GM12878 (cell line): Measurements from ENCODE around the gene RAB21. TPM values are rescaled to one million over a fixed set of nuclear protein-coding genes. Genes with fewer than 3 reads are reported as not detected.

Experiments used
- ATAC-seq: fragments of 200-7000 bp; cut with Tn5 transposase; 3 replicates; pipeline ENCODE4 v1.9.1; 2020; ENCODE audit warnings: mild to moderate bottlenecking, moderate library complexity
- BruUV-seq: library from RNA; stranded (reverse); fragments of 400-500 nt; replicated peaks from 2 replicates; lab custom pipeline; 2021; lab: Mats Ljungman, UMichigan
- CTCF ChIA-PET: fragments of 300-600 bp; sonication (Branson Sonifier 250); formaldehyde crosslinking; extraction: SDS; loops from one replicate; lab custom pipeline; 2021; ENCODE audit warnings: inconsistent platforms; lab: Yijun Ruan, JAX
- POLR2A ChIA-PET: fragments of 350-600 bp; formaldehyde crosslinking; extraction: SDS; loops from one replicate; lab custom pipeline; 2021; ENCODE audit warnings: inconsistent platforms; lab: Charles Lee
- RAD21 ChIA-PET: fragments of 300-600 bp; sonication (Branson Sonifier 250); formaldehyde crosslinking; loops from one replicate; lab custom pipeline; 2023; ENCODE audit warnings: antibody characterized with exemption; ENCODE audit not compliant: unreplicated experiment; lab: Charles Lee
- SMC1A ChIA-PET: fragments of 300-600 bp; sonication (Branson Sonifier 250); formaldehyde crosslinking; loops from one replicate; lab custom pipeline; 2023; ENCODE audit not compliant: unreplicated experiment, uncharacterized antibody; lab: Charles Lee
- DNase-seq: peaks from one replicate; pipeline ENCODE4 v3.0.0-alpha.2; 2011; ENCODE audit warnings: low read depth, low spot score
- FAIRE-seq: peaks from 3 replicates; lab custom pipeline; 2011; peaks lifted over from hg19 to GRCh38; lab: Jason Lieb, UNC
- H2AFZ ChIP-seq: 2 replicates; pipeline ENCODE4 v1.6.0; 2011; ENCODE audit warnings: low read depth, low read length, control low read depth; ENCODE audit not compliant: control insufficient read depth
- H3K27ac ChIP-seq: 2 replicates; pipeline ENCODE4 v1.5.1; 2011; ENCODE audit warnings: control low read depth; ENCODE audit not compliant: control insufficient read depth, insufficient read depth
- H3K27me3 ChIP-seq, 2 experiments: replicated peaks in 1 of 2; 2 replicates each; pipeline versions ENCODE4 v1.6.0 to v1.6.1; 2011; ENCODE audit warnings: low read length in 1 of 2; ENCODE audit not compliant: control insufficient read depth in 2 of 2, insufficient read depth in 2 of 2
- H3K36me3 ChIP-seq, 2 experiments: 2 replicates each; pipeline ENCODE4 v1.5.1; 2011; ENCODE audit warnings: low read length in 1 of 2; ENCODE audit not compliant: control insufficient read depth in 2 of 2, insufficient read depth in 2 of 2
- H3K4me1 ChIP-seq: 2 replicates; pipeline ENCODE4 v1.6.1; 2011; ENCODE audit warnings: mild to moderate bottlenecking, low read length, moderate library complexity, mixed read lengths; ENCODE audit not compliant: control insufficient read depth, insufficient read depth
- H3K4me2 ChIP-seq: 2 replicates; pipeline ENCODE4 v1.6.0; 2011; ENCODE audit warnings: control low read depth; ENCODE audit not compliant: control insufficient read depth, insufficient read depth
- H3K4me3 ChIP-seq: fragments of 200-600 bp; sonication (generic); 2 replicates; pipeline ENCODE4 v1.5.1; 2016
- H3K79me2 ChIP-seq: 2 replicates; pipeline ENCODE4 v1.6.0; 2011; ENCODE audit warnings: low read length; ENCODE audit not compliant: control insufficient read depth, insufficient read depth
- H3K9ac ChIP-seq: 2 replicates; pipeline ENCODE4 v1.8.0; 2011; ENCODE audit warnings: low read length, control low read depth, mixed read lengths; ENCODE audit not compliant: control insufficient read depth, insufficient read depth
- H3K9me3 ChIP-seq: replicated peaks from 3 replicates; pipeline ENCODE4 v1.5.1; 2011; ENCODE audit warnings: mild to moderate bottlenecking, low read length; ENCODE audit not compliant: control insufficient read depth, insufficient read depth
- H4K20me1 ChIP-seq: 2 replicates; pipeline ENCODE4 v1.6.0; 2011; ENCODE audit not compliant: control insufficient read depth, insufficient read depth
- BACH1 ChIP-seq: fragments of 450-650 bp; IDR thresholded peaks from 2 replicates; pipeline ENCODE4 v1.6.1; 2017; ENCODE audit warnings: mild to moderate bottlenecking, borderline replicate concordance
- BRCA1 ChIP-seq: IDR thresholded peaks from 2 replicates; pipeline ENCODE4 v1.6.1; 2011; ENCODE audit warnings: low read depth, low read length, improper control_type of control experiment
- CHD4 ChIP-seq: fragments of 200-600 bp; sonication (generic); IDR thresholded peaks from 2 replicates; pipeline ENCODE4 v1.6.1; 2016; ENCODE audit warnings: mild to moderate bottlenecking
- FOS ChIP-seq: IDR thresholded peaks from 3 replicates; pipeline ENCODE4 v1.6.1; 2011; ENCODE audit warnings: borderline replicate concordance; ENCODE audit not compliant: insufficient read length; ENCODE audit errors: extremely low read depth
- PAX8 ChIP-seq: fragments of 450-650 bp; IDR thresholded peaks from 2 replicates; pipeline ENCODE4 v1.6.1; 2017; ENCODE audit warnings: mild to moderate bottlenecking, moderate library complexity
- SIX5 ChIP-seq: IDR thresholded peaks from 2 replicates; pipeline ENCODE4 v1.6.1; 2011; ENCODE audit warnings: mild to moderate bottlenecking, low read depth, low read length, moderate library complexity; ENCODE audit not compliant: severe bottlenecking
- SMARCA5 ChIP-seq: fragments of 450-650 bp; IDR thresholded peaks from 2 replicates; pipeline ENCODE4 v1.6.1; 2017; ENCODE audit warnings: mild to moderate bottlenecking
- SRF ChIP-seq, 2 experiments: IDR thresholded peaks; 2 replicates each; pipeline ENCODE4 v1.6.1; 2011; ENCODE audit warnings: low read depth in 2 of 2, low read length in 2 of 2, mild to moderate bottlenecking in 1 of 2, moderate library complexity in 1 of 2
- TCF12 ChIP-seq: IDR thresholded peaks from 2 replicates; pipeline ENCODE4 v1.6.1; 2011; ENCODE audit warnings: low read depth, mild to moderate bottlenecking, low read length
- TCF7 ChIP-seq: IDR thresholded peaks from 2 replicates; pipeline ENCODE4 v1.6.1; 2014; ENCODE audit warnings: antibody characterized with exemption, borderline replicate concordance
- YBX1 ChIP-seq: fragments of 450-650 bp; IDR thresholded peaks from 2 replicates; pipeline ENCODE4 v1.6.1; 2016; ENCODE audit warnings: antibody characterized with exemption
- WGBS: methylation state at CpG from one replicate; pipeline ENCODE4 v1.1.6; 2016; ENCODE audit warnings: low lambda C conversion rate; ENCODE audit not compliant: insufficient replicate concordance, insufficient coverage; ENCODE audit errors: missing lambda C conversion rate; 5-methylcytosine and 5-hydroxymethylcytosine counted together
- in situ Hi-C: fragments of 300-500 bp; cut with MboI; formaldehyde crosslinking; loops from 9 replicates; pipeline ENCODE4 v1.14.3; 2018; ENCODE audit warnings: mixed read lengths
- intact Hi-C: fragments of 100-400 bp; cut with micrococcal nuclease; formaldehyde crosslinking; loops from one replicate; pipeline ENCODE4 v1.14.2; 2022; ENCODE audit not compliant: unreplicated experiment
- polyA plus RNA-seq, 11 experiments: library from polyadenylated mRNA; depleted of rRNA in 4 of 11; unstranded in 6 of 11; stranded (reverse) in 5 of 11; fragments of >200 nt; fragmentation: Nextera tagmentation in 4 of 11; fragmentation: Illumina TruSeq in 1 of 11; extraction: Ambion mirVana in 4 of 11; extraction: Trizol in 1 of 11; gene quantifications; 1 replicate in 1 of 11; 2 replicates in 10 of 11; pipeline versions ENCODE4 v1.2.1 to v1.2.3, GENCODE V29; 2011 to 2016; ENCODE audit warnings: inconsistent platforms in 2 of 11, missing spikeins in 2 of 11, low read depth in 1 of 11
- total RNA-seq, 4 experiments: library from RNA; depleted of rRNA in 3 of 4; stranded (reverse); fragments of >200 nt in 3 of 4; fragmentation: Illumina TruSeq in 1 of 4; extraction: Trizol in 1 of 4; gene quantifications; 2 replicates each; pipeline versions ENCODE4 v1.2.1 to v1.2.3, GENCODE V29; 2013 to 2021
- TF ChIP-seq, protein P1 (sequence below): IDR thresholded peaks from 2 replicates; pipeline ENCODE4 v1.6.1; 2011; ENCODE audit warnings: low read depth, low read length, improper control_type of control experiment, borderline replicate concordance
- TF ChIP-seq, protein P2 (sequence below): IDR thresholded peaks from 2 replicates; pipeline ENCODE4 v1.6.1; 2012; ENCODE audit warnings: low read length, inconsistent platforms

The RAB21 gene
- total and polyA plus RNA-seq, 10 of the 15 experiments (the other 5 are each of a cell fraction or from before 2014, with no cell fraction given) = 2.8 to 42.8 (median 16.1) TPM

DNA sequence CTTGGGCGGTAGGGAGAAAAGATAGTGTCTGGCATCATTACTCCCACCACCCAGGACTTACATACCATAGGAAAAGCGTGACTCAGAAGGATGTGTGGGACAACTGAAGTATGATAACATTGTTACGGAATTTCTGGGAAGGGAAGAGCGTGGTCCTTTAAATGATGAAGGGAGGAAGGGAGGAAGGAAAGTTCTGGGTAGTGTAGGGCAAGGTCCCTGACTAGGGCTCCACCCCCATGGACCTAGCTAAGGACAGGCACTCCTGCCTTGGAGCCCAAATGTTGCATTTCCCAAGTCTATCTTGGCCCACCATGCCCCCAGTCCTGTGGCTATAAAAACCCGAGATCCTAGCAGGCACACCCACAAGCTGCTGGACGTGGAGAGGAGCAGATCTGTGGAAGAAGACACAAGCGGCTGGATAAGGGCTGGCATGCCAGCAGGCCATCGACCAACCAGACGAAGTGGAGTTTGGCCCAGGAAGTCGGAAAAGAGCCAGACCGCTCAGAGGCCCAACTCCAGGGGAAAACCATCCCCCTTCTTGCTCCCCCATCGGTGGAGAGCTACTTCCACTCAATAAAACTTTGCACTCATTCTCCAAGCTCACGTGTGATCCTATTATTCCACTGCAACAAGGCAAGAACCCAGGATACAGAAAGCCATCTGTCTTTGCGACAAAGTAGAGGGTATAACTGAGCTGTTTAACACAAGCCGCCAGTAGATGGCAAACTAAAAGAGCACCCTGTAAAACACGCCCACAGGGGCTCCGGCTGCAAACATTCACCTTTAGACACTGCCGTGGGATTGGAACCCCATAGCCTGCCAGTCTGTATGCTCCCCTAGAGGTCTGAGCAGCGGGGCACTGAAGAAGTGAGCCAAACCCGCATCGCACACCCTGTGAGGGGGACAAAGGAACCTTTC is 23.0 kb upstream of the RAB21 start:
- Histone ChIP-seq H2AFZ (no peak overlapping the region), H3K27ac (no peak overlapping the region), H3K27me3 (no peaks in the 10 kb centered on the region), H3K9ac (no peak overlapping the region), H3K9me3 (no peaks in the 10 kb centered on the region), H4K20me1 (no peaks in the 10 kb centered on the region), H3K4me1 (no peaks in the 10 kb centered on the region), H3K4me2 (no peak overlapping the region), H3K4me3 (no peak overlapping the region), H3K79me2 (no peaks in the 10 kb centered on the region), H3K36me3 (no peaks in the 10 kb centered on the region)
- DNase-seq (no peak), FAIRE-seq (no peak), ATAC-seq (no peak; the same call in 2 of the 3 replicates)
- in situ Hi-C loops (loop anchor here (25.0 kb wide), 1 partner anchor 994 kb away; no protein-coding TSS in a partner anchor), intact Hi-C loops (no loop called here)
- no peak for TF ChIP-seq BRCA1
- TF ChIP-seq FOS = no peak
- TF ChIP-seq TCF12 = no peak
- TF ChIP-seq SMARCA5 = no peak
- TF ChIP-seq TCF7 = no peak
- no peak for TF ChIP-seq SRF (IDR thresholded peaks at IDR 0.05; ENCODE audit: low read depth in 2 of 2, low read length in 2 of 2)
- no peak for TF ChIP-seq PAX8
- TF ChIP-seq, protein P1, sequence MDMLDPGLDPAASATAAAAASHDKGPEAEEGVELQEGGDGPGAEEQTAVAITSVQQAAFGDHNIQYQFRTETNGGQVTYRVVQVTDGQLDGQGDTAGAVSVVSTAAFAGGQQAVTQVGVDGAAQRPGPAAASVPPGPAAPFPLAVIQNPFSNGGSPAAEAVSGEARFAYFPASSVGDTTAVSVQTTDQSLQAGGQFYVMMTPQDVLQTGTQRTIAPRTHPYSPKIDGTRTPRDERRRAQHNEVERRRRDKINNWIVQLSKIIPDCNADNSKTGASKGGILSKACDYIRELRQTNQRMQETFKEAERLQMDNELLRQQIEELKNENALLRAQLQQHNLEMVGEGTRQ = no peak
- TF ChIP-seq SIX5 = no peak
- TF ChIP-seq BACH1 = no peak
- no peak for TF ChIP-seq YBX1
- no peak for TF ChIP-seq CHD4
- TF ChIP-seq, protein P2, sequence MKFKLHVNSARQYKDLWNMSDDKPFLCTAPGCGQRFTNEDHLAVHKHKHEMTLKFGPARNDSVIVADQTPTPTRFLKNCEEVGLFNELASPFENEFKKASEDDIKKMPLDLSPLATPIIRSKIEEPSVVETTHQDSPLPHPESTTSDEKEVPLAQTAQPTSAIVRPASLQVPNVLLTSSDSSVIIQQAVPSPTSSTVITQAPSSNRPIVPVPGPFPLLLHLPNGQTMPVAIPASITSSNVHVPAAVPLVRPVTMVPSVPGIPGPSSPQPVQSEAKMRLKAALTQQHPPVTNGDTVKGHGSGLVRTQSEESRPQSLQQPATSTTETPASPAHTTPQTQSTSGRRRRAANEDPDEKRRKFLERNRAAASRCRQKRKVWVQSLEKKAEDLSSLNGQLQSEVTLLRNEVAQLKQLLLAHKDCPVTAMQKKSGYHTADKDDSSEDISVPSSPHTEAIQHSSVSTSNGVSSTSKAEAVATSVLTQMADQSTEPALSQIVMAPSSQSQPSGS = no peak
- BruUV-seq = no TSS peak
- ChIA-PET CTCF (interaction anchor here (1.7 kb wide), 1 partner anchor 15 kb away, joined by 6 read pairs; no protein-coding TSS in a partner anchor), SMC1A (no interaction called here), POLR2A (no interaction called here), RAD21 (no interaction called here)
- WGBS = 74% methylated on average over 21 of the region's 21 CpGs
